Upper lobe of right lung (tissue), 1 donor: ENCODE data around the gene HYAL2. TPM values are rescaled to one million over a fixed set of nuclear protein-coding genes. Genes with fewer than 3 reads are reported as not detected.

Source experiments
- ATAC-seq: fragments of 200-7000 bp; cut with Tn5 transposase; one replicate; pipeline ENCODE4 v1.9.1; 2020; ENCODE audit warnings: mild to moderate bottlenecking, moderate library complexity
- DNase-seq: peaks from one replicate; pipeline ENCODE4 v3.0.0-alpha.2; 2020
- H3K27ac ChIP-seq: fragments of 200-600 bp; one replicate; pipeline ENCODE4 v1.8.0; 2022
- H3K27me3 ChIP-seq: fragments of 200-600 bp; one replicate; pipeline ENCODE4 v1.8.0; 2022; ENCODE audit warnings: mild to moderate bottlenecking
- H3K36me3 ChIP-seq: fragments of 200-600 bp; one replicate; pipeline ENCODE4 v1.8.0; 2022
- H3K4me1 ChIP-seq: fragments of 200-600 bp; one replicate; pipeline ENCODE4 v1.8.0; 2022
- H3K4me3 ChIP-seq: fragments of 200-600 bp; one replicate; pipeline ENCODE4 v1.8.0; 2022; ENCODE audit warnings: mild to moderate bottlenecking
- H3K9me3 ChIP-seq: fragments of 200-600 bp; one replicate; pipeline ENCODE4 v1.8.0; 2022
- intact Hi-C: fragments of 100-400 bp; cut with DNase I; formaldehyde crosslinking; loops from one replicate; pipeline ENCODE4 v1.11.0; 2022
- total RNA-seq: library from RNA; stranded (reverse); fragmentation: NEBNext Ultra II Directional; extraction: Animal tissue kit (Norgen Biotek cat#: 25700); gene quantifications from one replicate; pipeline ENCODE4 v1.2.1, GENCODE V29; 2021
- TF ChIP-seq, protein P1 (sequence below): fragments of 200-600 bp; IDR thresholded peaks from one replicate; pipeline ENCODE4 v1.8.0; 2022; ENCODE audit warnings: antibody characterized with exemption
- donor health status: DM: no; HTN: yes; CAD: no; lungs with severe emphysema.

The HYAL2 gene
- total RNA-seq, 1 donor from 2014 or later, result 303 TPM

DNA sequence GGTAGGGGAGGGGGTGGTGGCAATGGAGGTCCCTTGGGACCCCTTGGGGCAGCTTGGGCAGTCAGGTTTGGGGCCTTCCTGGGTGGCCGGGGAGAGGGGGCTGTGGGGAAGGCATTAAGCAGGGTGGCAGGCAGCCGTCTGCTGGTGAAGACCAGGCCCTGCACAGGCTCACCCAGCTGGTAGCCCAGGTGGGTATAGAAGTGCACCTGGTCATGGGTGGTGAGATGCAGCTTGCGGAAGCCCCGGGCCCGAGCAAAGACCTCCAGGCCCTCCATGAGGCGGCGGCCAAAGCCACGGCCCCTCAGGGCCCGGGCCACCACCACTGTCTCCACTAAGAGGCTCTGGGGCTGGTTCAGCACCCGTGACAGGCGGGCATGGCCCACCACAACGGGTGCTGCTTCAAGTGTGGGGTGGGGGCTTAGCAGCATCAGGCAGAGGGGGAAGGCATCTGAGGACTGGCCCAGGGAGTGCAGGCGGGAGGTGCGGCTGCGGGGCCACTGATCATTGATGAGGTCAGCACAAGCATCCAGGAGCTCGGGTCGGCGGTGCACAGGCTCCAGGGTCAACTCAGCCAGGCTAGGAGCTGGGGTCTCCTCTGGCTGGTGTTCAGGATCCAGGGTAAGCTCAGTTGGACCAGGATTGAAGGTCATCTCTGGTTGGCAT lies 25.7 kb downstream of the HYAL2 start:
- no peak for DNase-seq
- intact Hi-C loops, result no loop called here
- H3K27me3 ChIP-seq, result no peaks in the 10 kb centered on the region
- H3K4me1 ChIP-seq, result peaks cover 31% of the 10 kb centered on the region
- no peaks in the 10 kb centered on the region for H3K36me3 ChIP-seq
- TF ChIP-seq, protein P1, sequence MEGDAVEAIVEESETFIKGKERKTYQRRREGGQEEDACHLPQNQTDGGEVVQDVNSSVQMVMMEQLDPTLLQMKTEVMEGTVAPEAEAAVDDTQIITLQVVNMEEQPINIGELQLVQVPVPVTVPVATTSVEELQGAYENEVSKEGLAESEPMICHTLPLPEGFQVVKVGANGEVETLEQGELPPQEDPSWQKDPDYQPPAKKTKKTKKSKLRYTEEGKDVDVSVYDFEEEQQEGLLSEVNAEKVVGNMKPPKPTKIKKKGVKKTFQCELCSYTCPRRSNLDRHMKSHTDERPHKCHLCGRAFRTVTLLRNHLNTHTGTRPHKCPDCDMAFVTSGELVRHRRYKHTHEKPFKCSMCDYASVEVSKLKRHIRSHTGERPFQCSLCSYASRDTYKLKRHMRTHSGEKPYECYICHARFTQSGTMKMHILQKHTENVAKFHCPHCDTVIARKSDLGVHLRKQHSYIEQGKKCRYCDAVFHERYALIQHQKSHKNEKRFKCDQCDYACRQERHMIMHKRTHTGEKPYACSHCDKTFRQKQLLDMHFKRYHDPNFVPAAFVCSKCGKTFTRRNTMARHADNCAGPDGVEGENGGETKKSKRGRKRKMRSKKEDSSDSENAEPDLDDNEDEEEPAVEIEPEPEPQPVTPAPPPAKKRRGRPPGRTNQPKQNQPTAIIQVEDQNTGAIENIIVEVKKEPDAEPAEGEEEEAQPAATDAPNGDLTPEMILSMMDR, result no peak
- H3K9me3 ChIP-seq, result no peaks in the 10 kb centered on the region
- H3K4me3 ChIP-seq, result no peak overlapping the region
- ATAC-seq, result no peak
- H3K27ac ChIP-seq, result no peak overlapping the region

DNA sequence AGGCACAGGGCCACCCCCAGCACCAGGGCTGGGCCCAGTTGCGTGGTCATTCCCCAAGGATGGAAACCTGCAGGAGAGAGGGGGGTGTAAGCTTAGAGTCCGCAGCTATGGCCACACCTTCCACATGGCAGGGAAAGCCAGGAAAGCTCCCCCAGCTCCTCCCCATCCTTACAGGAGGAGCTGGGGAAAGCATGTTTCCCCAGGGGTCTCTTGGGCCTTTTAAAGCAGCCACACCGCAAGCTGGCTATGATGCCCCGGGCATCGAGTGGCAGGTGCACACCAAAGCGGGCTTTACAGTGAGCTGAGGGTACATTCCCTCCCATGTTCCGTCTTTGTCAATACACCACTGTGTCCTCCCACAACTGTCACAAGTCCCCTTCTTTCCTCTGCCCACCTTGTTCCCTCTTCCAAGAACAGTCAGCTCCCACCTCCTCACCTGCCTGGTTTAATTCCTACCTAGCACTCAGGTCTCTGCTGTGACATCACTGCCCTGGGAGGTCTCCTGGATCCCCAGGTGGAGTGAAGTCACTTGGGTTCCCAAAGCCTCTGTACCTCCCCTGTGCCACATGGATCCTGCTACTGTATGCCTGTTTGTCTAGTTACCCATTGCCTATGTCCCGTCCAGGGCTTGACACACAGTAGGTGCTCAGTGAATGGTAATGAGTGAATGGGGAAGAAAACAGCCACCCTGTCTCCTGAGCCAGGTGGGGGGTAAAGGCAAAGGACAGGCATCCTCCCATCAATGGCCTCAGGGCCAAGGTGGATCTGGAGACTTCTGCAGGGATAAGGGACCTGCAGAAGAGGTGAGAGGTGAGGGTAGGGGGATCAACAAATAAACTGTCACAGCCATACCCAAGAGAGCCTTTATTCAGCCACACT lies 26.8 kb downstream of the HYAL2 start:
- H3K36me3 ChIP-seq, result no peaks in the 10 kb centered on the region
- DNase-seq (no peak), ATAC-seq (no peak)
- H3K4me3 ChIP-seq, result no peak overlapping the region
- intact Hi-C loops, result no loop called here
- TF ChIP-seq, protein P1, result no peak
- H3K27me3 ChIP-seq, result no peaks in the 10 kb centered on the region
- H3K4me1 ChIP-seq, result peaks cover 36% of the 10 kb centered on the region
- no peaks in the 10 kb centered on the region for H3K9me3 ChIP-seq
- no peak overlapping the region for H3K27ac ChIP-seq

DNA sequence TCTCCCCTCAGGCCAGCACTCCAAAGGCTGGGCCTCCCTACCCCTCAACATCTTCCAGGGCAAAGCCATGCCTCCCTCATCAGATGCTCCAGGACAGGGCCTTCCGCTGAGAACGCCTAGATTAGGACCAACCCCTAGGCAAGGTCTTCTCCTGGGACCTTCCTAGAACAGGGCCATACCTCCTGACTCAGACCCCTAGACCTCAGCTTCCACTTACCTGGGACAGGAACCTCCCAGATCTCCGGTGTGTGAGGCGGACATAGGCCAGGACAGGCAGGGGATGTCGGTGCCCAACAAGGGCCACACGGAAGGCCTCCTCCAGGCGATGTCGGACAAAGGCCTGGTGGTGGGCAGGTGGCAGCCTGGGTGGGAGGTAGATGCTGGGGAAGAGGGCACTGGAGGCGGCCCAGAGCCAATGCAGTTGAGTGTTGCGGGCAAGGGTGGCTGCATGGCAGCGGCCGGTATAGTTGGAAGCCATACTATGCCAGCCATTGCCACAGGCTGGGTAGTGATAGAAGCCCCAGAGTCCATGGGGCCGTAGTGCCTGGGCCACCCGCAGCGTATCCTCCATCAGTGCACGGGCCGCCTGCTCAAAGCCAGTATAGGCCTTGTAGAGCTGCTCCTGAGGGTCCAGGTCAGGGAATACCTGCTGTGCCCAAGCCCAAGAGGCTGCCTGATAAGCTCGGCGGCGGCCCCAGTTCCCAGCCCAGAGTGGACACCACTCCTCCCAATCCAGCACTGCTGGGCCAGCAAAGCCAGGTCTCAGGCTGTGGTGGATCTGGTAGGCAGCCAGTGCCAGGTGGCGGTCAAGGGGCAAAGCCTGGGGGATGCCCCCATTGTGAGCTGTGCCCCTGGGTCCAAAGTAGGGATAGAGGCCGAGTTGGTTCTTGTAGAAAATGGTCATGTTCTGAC lies 27.8 kb downstream of the HYAL2 start:
- Histone ChIP-seq H3K4me3 (no peak overlapping the region), H3K9me3 (no peaks in the 10 kb centered on the region), H3K4me1 (peaks cover 26% of the 10 kb centered on the region), H3K27me3 (no peaks in the 10 kb centered on the region), H3K27ac (no peak overlapping the region), H3K36me3 (peaks cover 7% of the 10 kb centered on the region)
- DNase-seq, result peak; percentile 66
- intact Hi-C loops, result no loop called here
- ATAC-seq, result no peak
- TF ChIP-seq, protein P1, result no peak

DNA sequence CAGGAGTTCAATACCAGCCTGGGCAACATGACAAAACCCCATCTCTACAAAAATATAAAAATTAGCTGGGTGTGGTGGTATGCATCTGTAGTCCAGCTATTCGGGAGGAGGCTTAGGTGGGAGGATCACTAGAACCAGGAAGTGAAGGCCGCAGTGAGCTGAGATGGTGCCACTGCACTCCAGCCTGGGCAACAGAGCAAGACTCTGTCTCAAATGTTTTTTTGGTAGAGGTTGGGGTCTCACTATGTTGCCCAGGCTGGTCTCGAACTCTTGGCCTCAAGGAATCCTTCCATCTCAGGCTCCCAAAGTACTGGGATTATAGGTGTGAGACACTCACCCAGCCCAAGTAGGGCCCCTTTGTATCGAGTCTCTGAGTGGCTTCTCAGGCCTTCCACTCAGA lies 28.5 kb downstream of the HYAL2 start:
- TF ChIP-seq, protein P1, result no peak
- Histone ChIP-seq H3K27me3 (no peaks in the 10 kb centered on the region), H3K4me3 (no peak overlapping the region), H3K36me3 (peaks cover 13% of the 10 kb centered on the region), H3K27ac (no peak overlapping the region), H3K9me3 (no peaks in the 10 kb centered on the region), H3K4me1 (peaks cover 25% of the 10 kb centered on the region)
- intact Hi-C loops, result no loop called here
- no peak for ATAC-seq
- no peak for DNase-seq

DNA sequence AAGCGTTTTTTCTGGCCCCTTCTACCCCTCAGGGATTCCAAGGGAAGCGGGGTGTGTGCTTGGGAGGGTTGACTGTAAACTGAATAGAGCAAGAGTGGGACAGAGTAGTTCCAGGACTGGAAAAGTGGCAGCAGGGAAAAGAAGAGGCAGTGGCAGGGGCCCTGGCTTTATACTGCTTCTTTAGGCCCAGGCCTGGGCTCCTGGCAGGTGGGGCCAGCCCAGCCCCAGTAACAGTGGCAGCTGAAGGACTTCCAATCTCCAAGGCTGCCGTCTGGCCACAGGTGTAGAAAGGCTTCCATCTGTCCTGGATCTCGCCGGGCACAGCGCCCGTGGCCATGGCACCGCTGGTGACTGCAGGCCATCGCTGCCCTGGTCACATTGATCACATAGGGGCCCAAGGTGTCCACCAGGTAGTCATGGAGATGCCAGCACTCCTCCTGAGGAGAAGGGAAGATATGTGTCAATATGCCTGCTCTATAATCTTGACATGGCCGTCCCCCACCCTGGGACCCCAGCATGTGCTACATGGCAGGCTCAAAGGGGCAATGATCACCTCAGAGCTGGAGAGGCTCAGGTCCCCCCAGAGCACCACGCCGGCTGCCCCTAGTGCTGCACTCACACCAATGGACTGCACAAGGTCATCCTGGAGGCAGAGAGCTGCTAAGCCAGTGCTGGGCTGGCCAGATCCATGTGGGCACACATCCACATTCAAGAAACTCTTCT lies 29.3 kb downstream of the HYAL2 start:
- H3K4me3 ChIP-seq, result peak overlapping the region; percentile 97
- no peaks in the 10 kb centered on the region for H3K9me3 ChIP-seq
- intact Hi-C loops, result no loop called here
- H3K36me3 ChIP-seq, result peaks cover 22% of the 10 kb centered on the region
- TF ChIP-seq, protein P1, result no peak
- H3K4me1 ChIP-seq, result peaks cover 19% of the 10 kb centered on the region
- DNase-seq, result no peak
- no peak for ATAC-seq
- H3K27ac ChIP-seq, result peak overlapping the region; percentile 89
- no peaks in the 10 kb centered on the region for H3K27me3 ChIP-seq
